Vagina (tissue), 2 donors: ENCODE results near the gene MAFF. TPM values are rescaled to one million over a fixed set of nuclear protein-coding genes. Genes with fewer than 3 reads are reported as not detected.

Experiments
- DNase-seq, 2 donors: peaks; one replicate each; pipeline ENCODE4 v3.0.0-alpha.2; 2017; ENCODE audit errors: extremely low spot score in 2 of 2
- H3K27ac ChIP-seq: fragments of 200-600 bp; sonication (generic); one replicate; pipeline ENCODE4 v1.5.1; 2019
- H3K27me3 ChIP-seq: fragments of 200-600 bp; sonication (generic); one replicate; pipeline ENCODE4 v1.5.1; 2019
- H3K36me3 ChIP-seq, 2 donors: fragments of 200-600 bp; sonication (generic); one replicate each; pipeline ENCODE4 v1.5.1; 2017 to 2019
- H3K4me1 ChIP-seq: fragments of 200-600 bp; sonication (generic); one replicate; pipeline ENCODE4 v1.5.1; 2019
- H3K4me3 ChIP-seq, 2 donors: fragments of 200-600 bp; sonication (generic); 1 replicate in 1 of 2; 2 replicates in 1 of 2; pipeline ENCODE4 v1.5.1; 2016 to 2019
- H3K9me3 ChIP-seq: fragments of 200-600 bp; sonication (generic); one replicate; pipeline ENCODE4 v1.5.1; 2019
- CTCF ChIP-seq, 3 experiments: fragments of 450-650 bp in 2 of 3; fragments of 200-600 bp in 1 of 3; sonication (generic) in 1 of 3; IDR thresholded peaks; one replicate each; pipeline ENCODE4 v1.5.1; 2017 to 2019; ENCODE audit warnings: antibody characterized with exemption in 3 of 3, mild to moderate bottlenecking in 2 of 3, moderate library complexity in 2 of 3
- POLR2A ChIP-seq, 2 donors: fragments of 450-650 bp; IDR thresholded peaks; one replicate each; pipeline ENCODE4 v1.6.1; 2017; ENCODE audit warnings: antibody characterized with exemption in 2 of 2, mild to moderate bottlenecking in 2 of 2, moderate library complexity in 2 of 2
- POLR2AphosphoS5 ChIP-seq, 2 donors: sonication (generic); formaldehyde crosslinking; IDR thresholded peaks; one replicate each; pipeline ENCODE4 v1.9.0; 2017; ENCODE audit warnings: antibody characterized with exemption in 2 of 2, mild to moderate bottlenecking in 2 of 2, low read depth in 1 of 2; ENCODE audit not compliant: insufficient read depth in 1 of 2
- intact Hi-C: fragments of 100-400 bp; cut with DNase I; formaldehyde crosslinking; loops from one replicate; pipeline ENCODE4 v1.15.1; 2023
- total RNA-seq: library from RNA; depleted of rRNA; stranded (reverse); fragments of >200 nt; gene quantifications from one replicate; pipeline ENCODE4 v1.2.3, GENCODE V29; 2016

MAFF gene
- total RNA-seq, 1 donor from 2014 or later = 90.6 TPM

GRCh38 chr22:38202437-38203089 lies 769 bp downstream of the MAFF start:
- TF ChIP-seq POLR2A (IDR thresholded peaks at IDR 0.05) = peak in 1 of 2 donors; percentile 35
- TF ChIP-seq POLR2AphosphoS5 (IDR thresholded peaks at IDR 0.05; ENCODE audit: insufficient read depth in 1 of 2, low read depth in 1 of 2) = peak; percentile 73 to 85
- TF ChIP-seq CTCF (IDR thresholded peaks at IDR 0.05) = peak in 1 of 3 experiments; percentile 11
- no peak for DNase-seq
- Histone ChIP-seq H3K4me3 (peak overlapping the region; percentile 85 to 90), H3K4me1 (peaks cover 40% of the 10 kb centered on the region), H3K9me3 (no peaks in the 10 kb centered on the region), H3K27ac (peak overlapping the region; percentile 100), H3K27me3 (no peaks in the 10 kb centered on the region), H3K36me3 (no peaks in the 10 kb centered on the region)
- intact Hi-C loops = loop anchor here (2.0 kb wide), 2 partner anchors 54 to 114 kb away; partner anchors contain the start of gene CSNK1E

GRCh38 chr22:38203090-38203810 lies 1.5 kb downstream of the MAFF start:
- Histone ChIP-seq H3K4me3 (peak overlapping the region; percentile 85 to 90), H3K9me3 (no peaks in the 10 kb centered on the region), H3K27ac (peak overlapping the region; percentile 100), H3K27me3 (no peaks in the 10 kb centered on the region), H3K36me3 (no peaks in the 10 kb centered on the region), H3K4me1 (peaks cover 45% of the 10 kb centered on the region)
- TF ChIP-seq POLR2A (IDR thresholded peaks at IDR 0.05) (no peak), POLR2AphosphoS5 (IDR thresholded peaks at IDR 0.05; ENCODE audit: insufficient read depth in 1 of 2, low read depth in 1 of 2) (peak in 1 of 2 donors; percentile 62)
- no peak for DNase-seq
- intact Hi-C loops = loop anchor here (2.0 kb wide), 2 partner anchors 54 to 114 kb away; partner anchors contain the start of gene CSNK1E

- intact Hi-C loops = loop anchor here (2.0 kb wide), 2 partner anchors 53 to 113 kb away; partner anchors contain the start of gene CSNK1E
- Histone ChIP-seq H3K27me3 (no peaks in the 10 kb centered on the region), H3K4me1 (peaks cover 50% of the 10 kb centered on the region), H3K9me3 (no peaks in the 10 kb centered on the region), H3K4me3 (peak overlapping the region; percentile 85 to 90), H3K36me3 (no peaks in the 10 kb centered on the region), H3K27ac (peak overlapping the region; percentile 100)
- TF ChIP-seq POLR2AphosphoS5 (IDR thresholded peaks at IDR 0.05; ENCODE audit: insufficient read depth in 1 of 2, low read depth in 1 of 2) = no peak
- TF ChIP-seq POLR2A (IDR thresholded peaks at IDR 0.05) = no peak
- no peak for TF ChIP-seq CTCF (IDR thresholded peaks at IDR 0.05)
- no peak for DNase-seq
Observed at GRCh38 chr22:38203855-38204514, 2.2 kb downstream of the MAFF start.

- Histone ChIP-seq H3K27ac (peak overlapping the region; percentile 100), H3K9me3 (no peaks in the 10 kb centered on the region), H3K4me3 (peak overlapping the region; percentile 9 to 36), H3K36me3 (no peaks in the 10 kb centered on the region), H3K27me3 (no peaks in the 10 kb centered on the region), H3K4me1 (peaks cover 50% of the 10 kb centered on the region)
- intact Hi-C loops = no loop called here
- DNase-seq = no peak
- TF ChIP-seq CTCF (IDR thresholded peaks at IDR 0.05) = no peak
Observed at GRCh38 chr22:38204784-38205183, 3.0 kb downstream of the MAFF start.

- Histone ChIP-seq H3K9me3 (no peaks in the 10 kb centered on the region), H3K27me3 (no peaks in the 10 kb centered on the region), H3K4me3 (peak overlapping the region; percentile 9 to 36), H3K4me1 (peaks cover 50% of the 10 kb centered on the region), H3K36me3 (no peaks in the 10 kb centered on the region), H3K27ac (peak overlapping the region; percentile 100)
- intact Hi-C loops = no loop called here
- no peak for TF ChIP-seq CTCF (IDR thresholded peaks at IDR 0.05)
- TF ChIP-seq POLR2AphosphoS5 (IDR thresholded peaks at IDR 0.05; ENCODE audit: insufficient read depth in 1 of 2, low read depth in 1 of 2) = peak; percentile 76 to 79
- peak in 1 of 2 donors; percentile 91 for DNase-seq
Observed at GRCh38 chr22:38205261-38206128, 3.7 kb downstream of the MAFF start.
